ENCODE measurements around the gene TANK.
"Not testable (repeated sequence)": the region's sequence is repeated elsewhere in the genome, so short reads cannot be mapped to it uniquely, and the experiment has no call there.

TANK gene

DNA sequence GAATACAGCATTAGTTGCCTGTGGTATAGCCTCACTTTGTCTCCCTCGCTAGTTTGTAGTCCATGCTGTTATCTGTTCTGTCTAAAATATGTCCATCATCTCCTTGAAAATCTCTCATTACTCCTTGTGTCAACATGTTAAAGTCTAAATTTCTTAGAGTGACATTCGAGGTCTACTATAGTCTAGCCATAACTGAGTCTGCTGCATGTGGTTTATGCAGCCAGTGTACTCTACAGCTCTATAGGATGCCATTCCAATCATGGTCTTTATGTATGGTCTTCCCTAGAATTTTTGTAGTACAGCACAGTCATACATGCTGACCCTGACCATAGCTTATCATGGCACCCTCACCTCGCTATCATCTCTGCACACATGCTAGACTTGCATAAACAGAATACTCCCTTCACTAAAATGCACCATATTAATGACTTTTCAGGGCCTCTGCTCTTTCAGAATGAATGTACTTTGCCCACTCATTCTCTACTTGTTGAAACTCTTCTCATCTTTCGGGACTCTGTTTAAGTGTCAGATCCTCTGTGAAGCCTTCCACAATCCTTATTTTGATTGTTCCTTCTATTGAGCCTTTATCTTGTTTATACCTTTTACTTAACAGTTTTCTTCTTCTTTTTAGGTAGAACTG, 12.8 kb downstream of the TANK start:
- no peaks in the 10 kb centered on the region for H3K27me3 ChIP-seq (ENCODE audit: control insufficient read depth, insufficient read depth, low read length)
- H3K4me1 ChIP-seq (ENCODE audit: control insufficient read depth, low read depth, low read length), result peaks cover 14% of the 10 kb centered on the region
- H3K27ac ChIP-seq (ENCODE audit: low read length), result no peak overlapping the region
- H3K9me3 ChIP-seq (ENCODE audit: control insufficient read depth, low read depth, low read length), result peaks cover 4% of the 10 kb centered on the region
- H3K4me3 ChIP-seq (ENCODE audit: low read length), result no peak overlapping the region
- no peak overlapping the region for H3K9ac ChIP-seq (ENCODE audit: low read length)
- no peaks in the 10 kb centered on the region for H3K36me3 ChIP-seq (ENCODE audit: control insufficient read depth, low read depth, low read length)

DNA sequence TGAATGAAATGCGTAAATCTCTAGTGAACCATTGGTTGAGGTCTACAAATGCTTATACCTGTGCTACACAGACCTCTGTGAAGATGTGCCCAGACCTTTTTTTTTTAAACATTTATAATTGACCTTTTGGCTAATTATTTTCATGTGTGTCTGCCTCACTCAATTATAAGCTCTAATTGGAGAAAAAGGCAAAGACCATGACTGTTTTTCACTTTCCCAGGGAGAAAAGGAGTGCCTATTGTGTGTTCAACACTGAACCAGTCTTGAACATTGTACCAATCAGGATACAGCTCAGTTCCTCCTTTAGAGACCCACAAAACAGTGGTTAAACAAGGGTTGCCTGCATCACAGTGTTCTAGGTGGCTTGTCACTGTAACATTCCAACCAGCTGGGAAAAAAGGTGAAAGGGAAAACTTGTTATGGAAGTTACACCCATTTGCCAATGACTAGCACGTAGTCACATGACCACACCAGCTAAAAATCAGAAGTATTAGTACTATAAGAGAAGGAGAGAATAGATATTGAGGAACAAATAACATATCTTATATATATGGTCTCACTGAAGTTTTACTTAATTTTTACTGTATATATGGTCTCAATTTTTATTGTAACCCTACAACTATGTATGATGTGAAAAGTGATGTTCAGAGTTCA, 13.4 kb downstream of the TANK start:
- Histone ChIP-seq H3K36me3 (ENCODE audit: control insufficient read depth, low read depth, low read length) (no peaks in the 10 kb centered on the region), H3K4me1 (ENCODE audit: control insufficient read depth, low read depth, low read length) (peaks cover 17% of the 10 kb centered on the region), H3K9me3 (ENCODE audit: control insufficient read depth, low read depth, low read length) (peaks cover 4% of the 10 kb centered on the region), H3K27ac (ENCODE audit: low read length) (no peak overlapping the region), H3K27me3 (ENCODE audit: control insufficient read depth, insufficient read depth, low read length) (no peaks in the 10 kb centered on the region), H3K4me3 (ENCODE audit: low read length) (no peak overlapping the region), H3K9ac (ENCODE audit: low read length) (no peak overlapping the region)

DNA sequence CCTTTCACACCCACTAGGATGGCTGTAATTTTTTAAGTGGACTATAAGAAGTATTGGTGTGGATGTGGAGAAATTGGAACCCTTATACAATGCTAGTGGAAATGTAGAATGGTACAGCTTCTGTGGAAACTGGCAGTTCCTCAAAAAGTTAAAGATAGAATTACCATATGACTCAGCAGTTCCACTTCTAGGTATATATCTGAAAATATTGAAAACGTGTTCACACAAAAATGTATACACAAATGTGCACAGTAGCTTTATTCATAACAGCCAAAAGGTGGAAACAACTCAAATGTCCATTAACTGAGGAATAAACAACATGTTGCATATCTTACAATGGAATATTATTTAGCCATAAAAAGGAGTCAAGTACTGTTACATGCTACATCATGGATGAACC, 17.7 kb downstream of the TANK start:
- peaks cover 16% of the 10 kb centered on the region for H3K36me3 ChIP-seq (ENCODE audit: control insufficient read depth, low read depth, low read length)
- no peak overlapping the region for H3K27ac ChIP-seq (ENCODE audit: low read length)
- H3K4me1 ChIP-seq (ENCODE audit: control insufficient read depth, low read depth, low read length), result peaks cover 11% of the 10 kb centered on the region
- H3K9me3 ChIP-seq (ENCODE audit: control insufficient read depth, low read depth, low read length), result peaks cover 4% of the 10 kb centered on the region
- no peaks in the 10 kb centered on the region for H3K27me3 ChIP-seq (ENCODE audit: control insufficient read depth, insufficient read depth, low read length)
- H3K4me3 ChIP-seq (ENCODE audit: low read length), result no peak overlapping the region
- H3K9ac ChIP-seq (ENCODE audit: low read length), result no peak overlapping the region

DNA sequence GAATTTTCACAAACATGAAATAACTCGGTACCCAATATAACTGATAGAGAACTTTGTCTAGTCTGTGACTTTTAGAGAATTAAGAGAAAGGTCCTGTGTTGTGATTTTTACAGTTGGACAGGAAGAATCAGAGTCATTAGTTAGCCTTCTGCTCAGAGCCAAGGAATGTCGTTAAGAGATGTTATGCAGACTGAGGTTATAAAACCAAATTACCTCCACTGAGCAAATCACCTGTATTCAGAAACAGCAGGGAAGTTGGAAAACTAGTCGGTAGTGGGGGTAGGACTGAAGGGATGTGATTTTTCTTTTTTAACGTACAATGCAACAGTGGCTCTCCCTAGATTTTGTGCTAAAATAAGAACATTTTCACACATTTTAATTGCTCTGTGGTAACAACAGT, 18.5 kb downstream of the TANK start:
- Histone ChIP-seq H3K27ac (ENCODE audit: low read length) (no peak overlapping the region), H3K9ac (ENCODE audit: low read length) (no peak overlapping the region), H3K9me3 (ENCODE audit: control insufficient read depth, low read depth, low read length) (peaks cover 4% of the 10 kb centered on the region), H3K27me3 (ENCODE audit: control insufficient read depth, insufficient read depth, low read length) (no peaks in the 10 kb centered on the region), H3K4me1 (ENCODE audit: control insufficient read depth, low read depth, low read length) (peaks cover 11% of the 10 kb centered on the region), H3K36me3 (ENCODE audit: control insufficient read depth, low read depth, low read length) (peaks cover 16% of the 10 kb centered on the region), H3K4me3 (ENCODE audit: low read length) (no peak overlapping the region)

DNA sequence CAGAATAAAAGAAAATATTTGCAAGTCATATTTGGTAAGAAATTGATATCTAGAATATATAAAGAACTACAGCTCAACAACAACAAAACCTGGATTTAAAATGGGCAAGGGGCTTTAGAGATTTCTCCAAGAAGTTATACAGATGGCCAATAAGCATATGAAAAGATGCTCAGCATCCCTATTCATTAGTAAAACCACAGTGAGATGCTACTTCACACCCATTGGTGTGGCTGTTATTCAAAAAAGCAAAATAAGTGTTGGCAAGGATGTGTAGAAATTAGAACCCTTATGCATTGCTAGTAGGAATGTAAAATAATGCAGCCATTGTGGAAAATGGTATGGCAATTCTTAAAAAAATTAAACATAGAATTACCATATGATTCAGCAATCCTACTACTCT, 29.8 kb downstream of the TANK start:
- Histone ChIP-seq H3K4me3 (ENCODE audit: low read length) (no peak overlapping the region), H3K9ac (ENCODE audit: low read length) (no peak overlapping the region), H3K4me1 (ENCODE audit: control insufficient read depth, low read depth, low read length) (peaks cover 20% of the 10 kb centered on the region), H3K36me3 (ENCODE audit: control insufficient read depth, low read depth, low read length) (no peaks in the 10 kb centered on the region), H3K27me3 (ENCODE audit: control insufficient read depth, insufficient read depth, low read length) (no peaks in the 10 kb centered on the region), H3K9me3 (ENCODE audit: control insufficient read depth, low read depth, low read length) (no peaks in the 10 kb centered on the region), H3K27ac (ENCODE audit: low read length) (peak overlapping the region; percentile 62)

DNA sequence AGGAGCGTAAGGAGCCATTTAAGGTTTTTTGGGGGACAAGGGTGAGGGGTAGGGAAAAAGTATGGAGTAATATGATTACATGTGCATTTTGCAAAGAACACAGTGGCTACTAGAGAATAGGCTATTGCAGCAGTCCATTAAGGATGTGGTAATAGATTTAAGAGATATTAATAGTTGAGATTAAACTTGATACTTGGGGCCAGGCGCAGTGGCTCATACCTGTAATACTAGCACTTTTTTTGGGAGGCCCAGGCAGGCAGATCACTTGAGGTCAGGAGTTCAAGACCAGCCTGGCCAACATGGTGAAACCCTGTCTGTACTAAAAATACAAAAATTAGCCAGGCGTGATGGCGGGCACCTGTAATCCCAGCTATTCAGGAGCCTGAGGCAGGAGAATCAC, 35.4 kb downstream of the TANK start:
- not testable (repeated sequence) for H3K27me3 ChIP-seq (ENCODE audit: control insufficient read depth, insufficient read depth, low read length); H3K4me1 ChIP-seq (ENCODE audit: control insufficient read depth, low read depth, low read length); H3K36me3 ChIP-seq (ENCODE audit: control insufficient read depth, low read depth, low read length); H3K9me3 ChIP-seq (ENCODE audit: control insufficient read depth, low read depth, low read length); H3K9ac ChIP-seq (ENCODE audit: low read length); H3K4me3 ChIP-seq (ENCODE audit: low read length); H3K27ac ChIP-seq (ENCODE audit: low read length)

- Histone ChIP-seq H3K4me1 (ENCODE audit: control insufficient read depth, low read depth, low read length) (no peaks in the 10 kb centered on the region), H3K4me3 (ENCODE audit: low read length) (no peak overlapping the region), H3K9ac (ENCODE audit: low read length) (no peak overlapping the region), H3K27me3 (ENCODE audit: control insufficient read depth, insufficient read depth, low read length) (no peaks in the 10 kb centered on the region), H3K9me3 (ENCODE audit: control insufficient read depth, low read depth, low read length) (no peaks in the 10 kb centered on the region), H3K36me3 (ENCODE audit: control insufficient read depth, low read depth, low read length) (peaks cover 10% of the 10 kb centered on the region), H3K27ac (ENCODE audit: low read length) (no peak overlapping the region)
Observed at GRCh38 chr2:161199912-161200701, 39.9 kb downstream of the TANK start.

DNA sequence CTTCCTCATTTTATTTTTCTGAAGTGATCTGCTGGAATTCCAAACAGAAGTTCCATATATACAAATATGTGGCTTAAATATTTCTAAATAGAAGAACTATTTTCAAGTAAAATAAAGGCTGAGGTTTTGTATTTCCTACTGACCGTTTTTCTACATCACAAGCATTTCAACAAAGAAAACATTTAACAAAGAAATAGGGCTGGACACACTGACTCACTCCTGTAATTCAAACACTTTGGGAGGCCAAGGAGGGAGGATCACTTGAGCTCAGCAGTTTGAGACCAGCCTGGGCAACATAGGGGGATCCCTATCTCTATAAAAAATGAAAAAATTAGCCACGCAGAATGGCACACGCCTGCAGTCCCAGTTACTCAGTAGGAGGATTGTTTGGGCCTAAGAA, 44.6 kb downstream of the TANK start:
- Histone ChIP-seq H3K9ac (ENCODE audit: low read length) (no peak overlapping the region), H3K36me3 (ENCODE audit: control insufficient read depth, low read depth, low read length) (peaks cover 10% of the 10 kb centered on the region), H3K27ac (ENCODE audit: low read length) (no peak overlapping the region), H3K4me3 (ENCODE audit: low read length) (no peak overlapping the region), H3K4me1 (ENCODE audit: control insufficient read depth, low read depth, low read length) (no peaks in the 10 kb centered on the region), H3K9me3 (ENCODE audit: control insufficient read depth, low read depth, low read length) (no peaks in the 10 kb centered on the region), H3K27me3 (ENCODE audit: control insufficient read depth, insufficient read depth, low read length) (no peaks in the 10 kb centered on the region)

DNA sequence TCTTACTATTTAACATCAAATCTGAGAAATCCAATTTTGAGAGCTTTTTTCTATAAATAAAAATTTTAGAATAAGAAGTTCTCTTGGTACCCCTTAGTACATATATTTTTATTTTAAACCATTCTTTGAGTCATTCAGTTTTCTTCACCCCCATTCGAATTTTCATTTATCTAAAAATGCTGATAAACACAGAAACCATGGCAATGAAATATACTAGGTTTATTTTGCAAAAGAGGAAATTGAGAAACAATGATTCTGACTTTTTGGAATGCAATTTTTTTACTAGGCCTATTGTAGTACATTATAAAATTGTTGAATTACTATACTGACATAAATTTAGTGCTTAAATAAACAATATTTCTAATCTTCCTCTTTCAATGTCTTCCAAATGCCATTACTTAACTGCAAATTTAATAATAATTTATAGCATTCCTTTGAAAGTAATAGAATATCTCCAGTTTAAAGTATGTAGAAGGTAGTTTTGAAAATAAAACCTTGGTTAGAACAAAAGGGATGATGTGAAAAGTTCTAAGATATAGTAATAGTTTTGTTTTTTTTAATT, 46.3 kb downstream of the TANK start:
- Histone ChIP-seq H3K27me3 (ENCODE audit: control insufficient read depth, insufficient read depth, low read length) (no peaks in the 10 kb centered on the region), H3K27ac (ENCODE audit: low read length) (no peak overlapping the region), H3K9me3 (ENCODE audit: control insufficient read depth, low read depth, low read length) (no peaks in the 10 kb centered on the region), H3K4me3 (ENCODE audit: low read length) (no peak overlapping the region), H3K4me1 (ENCODE audit: control insufficient read depth, low read depth, low read length) (no peaks in the 10 kb centered on the region), H3K36me3 (ENCODE audit: control insufficient read depth, low read depth, low read length) (peaks cover 10% of the 10 kb centered on the region), H3K9ac (ENCODE audit: low read length) (no peak overlapping the region)

DNA sequence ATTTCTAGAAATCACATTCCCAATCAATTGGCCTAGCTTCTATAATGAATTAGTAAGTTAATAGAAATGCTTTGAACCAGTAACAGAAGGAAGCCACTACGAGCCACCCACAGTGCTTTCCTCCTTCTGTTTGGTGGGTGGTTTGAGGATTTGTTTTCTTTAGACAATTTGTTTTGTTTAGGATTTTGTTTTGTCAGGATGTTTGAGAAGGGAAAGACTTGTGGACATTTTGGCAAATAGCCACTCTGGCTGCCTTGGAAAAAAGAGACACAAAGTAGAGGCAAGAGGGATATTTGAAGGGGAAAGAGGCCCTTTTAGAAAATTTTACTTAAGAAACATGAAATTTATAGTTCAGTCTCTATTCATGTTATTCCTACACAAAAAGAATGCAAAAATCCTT, 47.7 kb downstream of the TANK start:
- H3K36me3 ChIP-seq (ENCODE audit: control insufficient read depth, low read depth, low read length), result peaks cover 10% of the 10 kb centered on the region
- H3K4me1 ChIP-seq (ENCODE audit: control insufficient read depth, low read depth, low read length), result no peaks in the 10 kb centered on the region
- H3K9me3 ChIP-seq (ENCODE audit: control insufficient read depth, low read depth, low read length), result no peaks in the 10 kb centered on the region
- H3K4me3 ChIP-seq (ENCODE audit: low read length), result no peak overlapping the region
- H3K27ac ChIP-seq (ENCODE audit: low read length), result no peak overlapping the region
- H3K27me3 ChIP-seq (ENCODE audit: control insufficient read depth, insufficient read depth, low read length), result no peaks in the 10 kb centered on the region
- H3K9ac ChIP-seq (ENCODE audit: low read length), result no peak overlapping the region

DNA sequence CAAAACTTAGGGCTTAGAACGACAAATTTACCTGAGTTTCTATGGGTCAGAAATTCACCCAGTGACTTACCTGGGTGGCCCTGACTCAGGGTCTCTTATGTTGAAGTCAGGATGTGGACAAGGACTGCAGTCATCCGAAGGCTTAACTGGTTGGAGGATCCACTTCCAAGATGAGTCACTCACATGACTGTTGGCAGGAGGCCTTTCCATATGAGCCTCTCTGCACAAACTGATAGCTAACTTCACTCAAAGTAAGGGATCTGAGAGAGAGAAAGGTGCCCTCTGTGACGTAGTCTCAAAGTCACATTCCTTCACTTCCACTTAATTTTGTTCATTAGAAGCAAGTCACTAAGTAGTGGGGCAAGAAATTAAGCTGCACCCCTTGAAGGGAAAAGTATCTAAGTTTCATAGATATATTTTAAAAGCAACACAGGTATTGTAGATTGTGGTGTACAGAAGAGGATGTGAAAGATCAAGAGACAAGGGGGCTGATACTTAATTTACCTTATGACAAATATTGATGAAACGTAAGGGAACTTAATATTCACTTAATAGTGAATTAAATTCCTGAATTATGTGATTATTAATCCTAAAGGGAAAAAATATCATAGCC, 48.4 kb downstream of the TANK start:
- peaks cover 8% of the 10 kb centered on the region for H3K36me3 ChIP-seq (ENCODE audit: control insufficient read depth, low read depth, low read length)

More for the DNA sequence above, 48.4 kb downstream of the TANK start:
- no peaks in the 10 kb centered on the region for H3K4me1 ChIP-seq (ENCODE audit: control insufficient read depth, low read depth, low read length)
- H3K27ac ChIP-seq (ENCODE audit: low read length), result no peak overlapping the region
- H3K27me3 ChIP-seq (ENCODE audit: control insufficient read depth, insufficient read depth, low read length), result no peaks in the 10 kb centered on the region
- H3K9ac ChIP-seq (ENCODE audit: low read length), result no peak overlapping the region
- H3K4me3 ChIP-seq (ENCODE audit: low read length), result no peak overlapping the region
- H3K9me3 ChIP-seq (ENCODE audit: control insufficient read depth, low read depth, low read length), result no peaks in the 10 kb centered on the region

All from iPS-18a (cell line).